Activated CD4-positive, alpha-beta T cell treated with anti-CD3 and anti-CD28 coated beads, Interleukin-2, Interleukin-6, amounts not matched to agents 100 ng/mL and 50 ng/mL, durations not matched to agents 16 hours and 8 hours (primary cell): ENCODE data around the gene CDCA7.
A peak's percentile ranks its signal among the peaks of the same experiment; 100 is the strongest.
"Not testable (repeated sequence)": the region's sequence is repeated elsewhere in the genome, so short reads cannot be mapped to it uniquely, and the experiment has no call there.

Experiments
- DNase-seq: peaks from one replicate; pipeline ENCODE4 v3.0.0-alpha.2; 2020

Gene CDCA7

GRCh38 chr2:173354582-173355131 lies at the start of gene CDCA7:
Gene CDCA7 (plus strand): TSS chr2:173354872. CDS start chr2:173354964, 92 bp downstream.
- DNase-seq = peak; percentile 87

DNA sequence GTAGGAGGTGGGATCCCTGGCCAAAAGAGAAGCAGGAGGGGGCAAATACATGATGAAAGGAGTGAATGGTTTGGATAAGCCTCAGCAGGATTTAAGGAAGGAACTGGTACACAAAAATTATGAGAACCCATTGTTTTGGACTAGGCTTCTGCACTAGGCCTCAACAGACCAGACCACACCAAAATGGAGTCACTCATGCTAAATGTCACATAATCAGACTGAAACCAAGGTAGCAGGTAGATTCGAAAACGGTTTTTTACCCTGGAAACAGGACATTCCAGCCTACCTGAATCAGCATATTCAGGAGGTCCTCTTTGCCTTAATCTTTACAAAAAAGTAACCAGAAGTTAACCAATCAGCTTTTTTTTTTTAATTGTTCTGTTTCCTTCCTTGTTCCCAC lies 49.4 kb upstream of the CDCA7 start:
- DNase-seq = no peak

DNA sequence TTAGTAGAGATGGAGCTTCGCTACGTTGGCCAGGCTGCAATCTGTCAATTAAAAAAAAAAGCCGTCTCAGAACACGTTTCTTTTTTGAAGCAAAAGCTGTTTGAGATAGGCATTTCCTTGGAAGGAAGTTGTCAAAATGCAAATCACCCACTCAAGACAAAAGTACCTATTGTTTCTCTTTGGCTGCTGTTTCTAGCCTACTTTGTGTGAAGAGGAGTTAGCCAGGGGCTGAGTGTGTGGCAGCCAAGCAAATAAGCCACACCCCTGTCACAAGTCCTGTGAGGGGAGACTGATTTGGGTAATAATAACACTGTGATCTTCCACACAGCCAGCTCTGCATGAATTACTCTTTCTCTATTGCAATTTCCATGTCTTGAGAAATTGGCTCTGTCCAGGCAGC lies 47.4 kb upstream of the CDCA7 start:
- no peak for DNase-seq

DNA sequence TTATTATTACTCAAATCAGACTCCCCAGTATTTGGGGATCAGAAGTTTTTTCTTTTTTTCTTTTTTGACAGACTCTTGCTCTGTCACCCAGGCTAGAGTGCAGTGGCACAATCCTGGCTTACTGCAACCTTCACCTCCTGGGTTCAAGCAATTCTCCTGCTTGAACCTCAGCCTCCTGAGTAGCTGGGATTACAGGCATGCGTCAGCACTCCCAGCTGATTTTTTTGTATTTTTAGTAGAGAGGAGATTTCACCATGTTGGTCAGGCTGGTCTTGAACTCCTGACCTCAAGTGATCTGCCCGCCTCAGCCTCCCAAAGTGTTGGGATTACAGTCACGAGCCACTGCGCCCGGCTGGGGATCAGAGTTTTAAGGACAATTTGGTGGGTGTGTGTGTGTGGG lies 45.3 kb upstream of the CDCA7 start:
- not testable (repeated sequence) for DNase-seq

- no peak for DNase-seq
These were observed 42.6 kb upstream of the CDCA7 start for GRCh38 chr2:173311844-173312606.

DNA sequence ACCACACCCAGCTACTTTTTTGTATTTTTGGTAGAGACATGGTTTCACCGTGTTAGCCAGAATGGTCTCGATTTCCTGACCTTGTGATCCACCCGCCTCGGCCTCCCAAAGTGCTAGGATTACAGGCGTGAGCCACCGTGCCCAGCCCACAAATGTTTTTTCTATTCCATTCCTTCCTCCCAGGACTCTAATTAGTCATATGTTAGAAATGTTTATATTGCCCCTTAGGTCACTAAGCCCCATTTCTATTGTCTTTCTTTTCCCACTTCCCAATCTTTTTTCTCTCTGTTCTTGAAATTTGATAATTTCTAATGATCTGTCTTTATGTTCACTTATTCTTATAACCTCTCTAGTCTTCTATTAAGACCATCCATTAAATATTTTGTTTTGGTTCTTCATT lies 31.3 kb upstream of the CDCA7 start:
- DNase-seq = no peak

- DNase-seq = no peak
These were observed 27.9 kb upstream of the CDCA7 start for GRCh38 chr2:173326806-173327205.

DNA sequence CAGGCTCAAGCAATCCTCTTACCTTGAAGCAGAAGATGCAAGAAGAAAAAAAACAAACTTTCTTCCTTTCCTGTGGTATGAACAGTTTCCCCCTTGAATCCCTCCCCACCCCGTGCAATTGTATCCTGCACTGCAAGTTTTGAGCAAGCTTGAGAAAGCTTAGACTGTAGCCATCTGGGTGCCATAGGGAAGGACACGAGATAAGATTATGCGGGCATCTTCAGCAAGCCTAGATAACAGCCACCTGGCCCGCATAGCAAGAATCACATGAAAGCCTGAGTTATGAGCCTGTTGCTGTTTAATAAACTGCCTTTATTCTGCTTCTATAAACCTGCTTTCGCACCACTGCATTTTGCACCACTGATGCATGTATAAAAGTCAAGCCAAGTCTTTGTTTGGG lies 27.3 kb upstream of the CDCA7 start:
- no peak for DNase-seq

DNA sequence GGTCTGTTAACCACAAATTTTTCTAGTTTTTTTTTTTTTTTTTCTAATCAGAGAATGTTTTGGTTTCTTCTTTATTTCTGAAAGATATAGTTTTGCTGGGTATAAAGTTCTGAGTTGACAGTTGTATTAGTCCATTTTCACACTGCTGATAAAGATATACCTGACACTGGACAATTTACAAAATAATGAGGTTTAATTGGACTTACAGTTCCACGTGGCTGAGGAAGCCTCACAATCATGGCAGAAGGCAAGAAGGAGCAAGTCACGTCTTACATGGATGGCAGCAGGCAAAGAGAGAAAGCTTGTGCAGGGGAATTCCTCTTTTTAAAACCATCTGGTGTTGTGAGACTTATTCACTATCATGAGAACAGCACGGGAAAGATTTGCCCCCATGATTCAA lies 21.7 kb upstream of the CDCA7 start:
- DNase-seq = not testable (repeated sequence)

DNA sequence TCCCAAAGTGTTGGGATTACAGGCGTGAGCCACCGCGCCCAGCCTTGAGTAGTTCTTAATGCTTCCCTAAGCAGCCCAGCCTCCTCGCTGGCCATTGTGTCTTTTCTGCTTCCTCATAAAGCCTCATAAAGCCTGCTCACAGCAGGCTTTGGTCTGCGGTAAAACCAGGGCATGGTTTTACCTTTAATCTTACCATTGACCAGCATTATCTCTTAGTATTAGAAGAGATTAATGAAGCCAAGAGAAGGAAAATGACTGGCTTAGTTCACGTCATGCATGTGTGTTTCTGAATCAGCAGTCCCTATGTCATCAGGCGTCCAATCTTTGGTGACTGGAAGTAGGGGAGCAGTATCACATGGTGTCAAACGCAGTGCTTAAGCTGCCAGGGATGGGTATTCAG lies 14.9 kb upstream of the CDCA7 start:
- no peak for DNase-seq

- DNase-seq = no peak
These were observed 10.8 kb upstream of the CDCA7 start for GRCh38 chr2:173343921-173344320.

GRCh38 chr2:173346035-173346434 lies 8.6 kb upstream of the CDCA7 start:
- no peak for DNase-seq

DNA sequence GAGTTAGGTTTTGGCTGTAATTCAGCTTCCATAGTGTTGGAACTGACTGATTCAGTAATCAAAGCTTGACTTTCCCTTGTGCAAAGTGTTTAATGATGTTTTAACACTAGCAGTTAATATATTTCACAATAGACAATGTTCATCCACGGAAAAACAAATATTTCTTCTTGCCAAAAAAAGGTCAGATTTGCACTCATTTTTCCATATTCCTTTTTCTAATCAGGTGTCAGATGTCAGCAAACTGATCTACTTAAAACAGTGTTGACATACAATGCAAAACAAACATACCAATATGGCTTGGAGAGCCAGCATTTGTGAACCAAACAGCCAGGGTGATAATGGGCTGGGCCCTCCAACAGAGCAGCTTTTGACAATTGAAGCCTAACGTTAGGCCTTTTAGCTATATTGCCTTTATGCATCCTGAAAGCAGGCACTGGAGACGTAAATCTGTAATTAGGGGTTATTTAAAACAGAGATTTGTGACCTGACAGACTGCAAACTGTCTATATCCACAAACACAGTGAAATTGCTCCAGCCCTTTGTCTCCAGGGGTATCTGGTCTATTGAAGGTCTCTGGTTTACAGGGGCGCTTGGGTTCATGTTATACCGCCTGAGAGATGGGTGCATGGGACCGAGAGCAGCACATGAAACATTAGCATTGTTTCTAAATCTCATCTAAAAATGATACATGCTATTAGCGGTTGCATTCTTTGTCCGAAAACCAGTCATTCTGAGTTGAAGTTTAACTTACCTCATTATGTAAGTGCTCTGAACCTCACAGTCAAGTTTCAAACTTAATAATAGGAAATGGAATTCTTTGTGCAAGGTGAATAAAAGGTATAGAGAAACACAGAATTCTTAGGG lies 7.1 kb upstream of the CDCA7 start:
- no peak for DNase-seq

- DNase-seq = no peak
These were observed 5.4 kb upstream of the CDCA7 start for GRCh38 chr2:173349287-173349686.

GRCh38 chr2:173350383-173350782 lies 4.3 kb upstream of the CDCA7 start:
- no peak for DNase-seq

- DNase-seq = no peak
These were observed 2.8 kb upstream of the CDCA7 start for GRCh38 chr2:173351879-173352278.

DNA sequence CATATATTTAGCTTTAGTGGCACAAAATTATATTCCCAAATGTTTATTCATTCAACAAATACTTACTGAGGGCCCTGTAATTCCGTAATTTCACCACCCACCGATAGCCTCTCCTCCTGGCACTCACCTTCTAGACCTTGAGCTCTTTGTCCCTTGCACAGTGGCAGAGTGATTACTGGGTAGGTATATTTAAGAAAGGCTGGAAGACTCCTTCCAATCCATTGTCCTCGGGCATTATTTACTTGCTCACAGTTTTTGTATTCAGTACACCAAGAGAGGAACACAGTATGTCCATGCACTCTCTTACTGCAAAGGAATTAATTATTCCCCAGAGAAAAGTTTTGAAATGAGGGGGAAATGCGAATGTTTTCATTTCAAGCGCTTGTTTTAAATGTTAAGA lies 1.1 kb upstream of the CDCA7 start:
- no peak for DNase-seq

DNA sequence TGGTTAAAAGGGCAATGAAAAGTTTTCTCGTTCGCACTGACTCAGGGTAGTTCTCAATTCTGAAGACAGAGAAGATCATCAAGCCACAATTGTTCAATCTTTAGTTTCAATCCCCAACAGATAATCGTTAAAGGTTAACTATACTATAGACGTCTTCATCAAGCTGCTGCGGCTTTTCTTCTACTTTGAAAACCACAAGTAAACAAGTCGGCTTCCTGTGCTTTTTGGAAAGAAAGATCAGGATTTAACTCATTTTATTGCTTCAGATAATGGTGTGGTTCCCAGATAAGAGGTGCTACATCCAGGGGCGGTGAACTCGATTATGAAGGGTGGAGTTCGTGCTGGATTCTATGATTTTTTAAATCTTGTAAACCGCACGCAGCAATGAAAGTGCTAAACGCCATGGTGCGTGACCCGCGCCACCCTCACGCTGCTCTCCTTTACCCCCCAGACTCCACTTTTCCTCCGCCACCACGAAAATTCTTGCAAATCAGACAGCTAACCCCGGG lies 545 bp upstream of the CDCA7 start:
- DNase-seq = peak; percentile 85

DNA sequence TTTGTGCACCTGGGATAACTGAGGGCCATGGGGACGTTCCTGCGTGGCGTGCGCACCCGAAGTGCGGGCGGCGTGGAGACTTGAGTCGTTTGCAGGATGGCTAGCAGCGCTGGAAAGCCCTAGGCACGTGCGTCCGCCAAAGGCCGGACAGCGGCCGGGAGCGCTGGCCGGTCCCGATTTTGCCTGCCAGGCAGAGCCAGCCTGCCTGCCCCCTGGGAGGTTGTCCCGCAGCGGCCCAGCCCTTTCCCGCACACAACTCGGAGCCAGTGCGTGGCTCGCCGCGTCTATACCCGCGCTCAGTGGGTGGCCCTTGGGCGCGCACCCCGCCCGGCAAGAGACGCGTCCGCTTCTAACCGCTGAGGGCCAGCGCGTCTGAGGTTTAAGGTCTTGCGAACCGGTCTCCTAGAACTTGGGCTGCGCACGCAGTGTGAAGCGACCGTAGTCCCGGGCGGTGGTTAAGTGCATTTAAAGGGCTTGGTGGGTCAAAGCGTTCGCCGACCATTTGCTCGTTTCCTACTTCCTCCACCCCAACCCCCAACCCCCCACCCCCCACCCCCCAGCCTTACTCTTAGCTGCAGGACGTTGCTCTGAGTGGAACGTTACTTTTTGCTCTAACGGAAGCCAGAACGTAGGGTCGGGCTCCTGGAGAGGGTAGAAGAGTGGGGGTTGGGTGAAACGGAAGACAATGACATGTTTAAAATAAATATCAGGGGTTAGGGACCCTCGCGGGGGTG lies 627 bp downstream of the CDCA7 start:
- peak; percentile 80 for DNase-seq

- DNase-seq = no peak
These were observed 1.3 kb downstream of the CDCA7 start for GRCh38 chr2:173355866-173356508.

- no peak for DNase-seq
These were observed 2.7 kb downstream of the CDCA7 start for GRCh38 chr2:173357346-173357745.

- DNase-seq = peak; percentile 36
These were observed 3.9 kb downstream of the CDCA7 start for GRCh38 chr2:173358616-173359015.
